SKM-1 treated with dmso at 0.1 percent for 144 hours (cell line): ENCODE results near the gene SCNN1A.

ENCODE experiments used
- DNase-seq: peaks from one replicate; lab custom pipeline; 2025; ENCODE audit not compliant: unreplicated experiment; lab: John Stamatoyannopoulos, UW

Gene SCNN1A

DNA sequence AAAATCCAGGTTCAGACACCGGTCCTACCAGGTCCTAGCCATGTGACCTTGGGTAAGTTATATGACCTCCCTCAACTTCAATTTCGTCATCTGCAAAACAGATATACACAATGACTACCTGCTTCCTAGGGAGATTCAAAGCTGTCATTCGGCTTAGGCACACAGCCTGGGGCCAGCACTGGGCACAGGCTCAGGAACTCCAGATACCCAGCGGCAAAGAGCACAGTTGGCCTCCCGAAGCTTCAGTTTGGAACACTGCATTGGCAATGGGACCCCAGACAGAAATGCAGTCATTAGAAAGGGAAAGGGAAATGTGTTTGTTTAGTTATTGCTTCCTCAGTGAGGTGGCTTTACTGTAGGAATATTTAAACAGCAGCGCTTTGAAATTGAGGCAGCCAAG is 53.5 kb downstream of the SCNN1A start:
- DNase-seq: no peak

DNA sequence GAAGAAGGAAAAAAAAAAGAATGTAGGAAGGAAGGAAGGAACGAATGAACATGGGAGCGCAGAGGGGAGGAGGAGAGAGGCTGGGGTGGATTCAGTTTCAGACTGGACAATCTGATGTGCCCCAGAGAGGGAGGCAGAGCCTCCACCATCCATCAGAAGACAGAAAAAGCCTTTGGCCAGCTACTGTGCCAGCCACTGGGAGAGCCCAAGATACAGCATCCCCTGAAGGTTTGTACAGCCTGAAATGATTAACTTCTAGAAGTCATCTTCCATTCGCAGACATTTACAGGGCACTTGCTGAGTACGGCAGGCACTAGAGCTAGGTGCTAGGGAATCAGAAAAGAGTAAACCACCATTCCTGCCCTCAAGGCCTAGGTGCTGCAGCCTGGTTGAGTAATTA is 55.9 kb downstream of the SCNN1A start:
- no peak for DNase-seq

DNA sequence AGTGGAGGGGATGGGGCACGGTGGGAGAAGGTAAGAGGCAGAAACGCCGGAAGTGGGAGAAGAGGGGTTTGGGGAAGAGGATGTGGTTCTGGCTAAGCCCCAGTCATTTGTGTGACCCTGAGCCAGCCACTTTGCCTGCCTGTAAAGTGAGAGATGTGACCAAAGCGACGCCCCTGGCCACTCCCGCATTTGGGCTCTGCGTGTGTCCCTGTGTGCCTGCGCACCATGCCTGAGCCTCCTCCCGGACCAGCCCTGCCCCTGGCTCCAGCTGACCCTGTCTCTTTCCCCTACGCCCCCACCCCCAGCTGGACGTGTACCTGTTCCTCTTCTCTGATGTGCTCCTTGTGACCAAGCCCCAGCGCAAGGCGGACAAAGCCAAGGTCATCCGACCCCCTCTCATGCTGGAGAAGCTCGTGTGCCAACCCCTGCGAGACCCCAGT is 56.9 kb downstream of the SCNN1A start:
- no peak for DNase-seq

DNA sequence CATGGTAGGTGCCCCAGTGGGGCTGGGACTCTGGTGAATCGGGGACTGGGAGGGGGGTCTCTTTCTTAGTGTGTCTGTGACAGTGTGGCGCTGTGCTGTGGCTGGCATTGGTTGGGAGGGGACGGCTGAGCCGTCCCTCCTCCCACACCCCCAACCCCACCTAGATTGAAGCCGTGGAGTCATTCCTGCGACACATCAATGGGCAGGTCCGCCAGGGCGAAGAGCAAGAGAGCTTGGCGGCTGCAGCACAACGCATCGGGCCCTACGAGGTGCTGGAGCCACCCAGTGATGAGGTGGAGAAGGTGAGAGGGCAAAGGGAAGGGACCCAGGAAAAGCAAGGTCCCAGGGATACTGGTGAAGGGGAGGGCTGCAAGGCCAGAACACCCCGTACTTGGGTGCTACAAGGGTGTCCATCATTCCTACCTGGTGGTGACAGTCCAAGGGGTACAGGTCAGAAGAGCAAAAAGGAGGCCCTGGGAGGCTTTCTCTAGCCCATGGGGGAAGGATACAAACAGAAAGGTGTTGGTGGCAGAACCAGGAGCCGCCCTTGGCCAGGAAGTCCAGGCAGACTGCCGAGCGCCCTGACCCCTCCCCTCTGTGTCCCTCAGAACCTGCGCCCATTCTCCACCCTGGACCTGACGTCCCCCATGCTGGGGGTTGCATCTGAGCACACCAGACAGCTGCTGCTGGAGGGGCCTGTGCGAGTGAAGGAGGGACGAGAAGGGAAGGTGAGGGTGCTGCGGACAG is 57.5 kb downstream of the SCNN1A start:
- no peak for DNase-seq

DNA sequence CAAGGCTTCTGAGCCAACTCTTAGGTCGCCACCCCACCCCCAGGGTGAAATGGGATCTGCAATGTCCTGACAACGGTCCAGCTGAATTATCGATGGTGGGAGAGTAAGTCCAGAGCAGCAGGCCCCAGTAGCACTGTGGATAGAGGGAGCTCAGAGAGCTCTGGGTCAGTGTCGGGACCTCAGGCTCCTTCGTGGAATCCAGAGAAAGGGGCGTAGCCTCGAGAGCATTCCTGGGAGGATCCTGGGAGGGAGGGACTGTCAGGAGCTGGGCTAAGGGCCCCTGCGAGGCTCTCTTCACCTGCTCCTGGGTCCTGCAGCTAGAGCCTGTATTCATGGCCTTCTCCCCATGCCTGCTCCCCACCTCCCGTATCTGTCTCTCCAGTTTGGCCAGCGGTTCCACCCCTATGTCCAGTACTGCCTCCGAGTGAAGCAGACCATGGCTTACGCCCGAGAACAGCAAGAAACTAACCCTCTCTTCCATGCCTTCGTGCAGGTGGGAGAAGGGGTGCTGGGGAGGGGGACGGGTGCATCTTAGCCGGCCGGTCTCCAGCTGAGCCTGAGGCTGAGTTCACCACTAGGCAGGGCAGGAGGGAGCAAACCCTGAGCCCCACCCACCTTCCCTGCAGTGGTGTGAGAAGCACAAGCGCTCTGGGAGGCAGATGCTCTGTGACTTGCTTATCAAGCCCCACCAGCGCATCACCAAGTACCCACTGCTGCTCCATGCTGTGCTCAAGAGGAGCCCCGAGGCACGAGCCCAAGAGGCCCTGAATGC is 58.3 kb downstream of the SCNN1A start:
- DNase-seq: no peak

DNA sequence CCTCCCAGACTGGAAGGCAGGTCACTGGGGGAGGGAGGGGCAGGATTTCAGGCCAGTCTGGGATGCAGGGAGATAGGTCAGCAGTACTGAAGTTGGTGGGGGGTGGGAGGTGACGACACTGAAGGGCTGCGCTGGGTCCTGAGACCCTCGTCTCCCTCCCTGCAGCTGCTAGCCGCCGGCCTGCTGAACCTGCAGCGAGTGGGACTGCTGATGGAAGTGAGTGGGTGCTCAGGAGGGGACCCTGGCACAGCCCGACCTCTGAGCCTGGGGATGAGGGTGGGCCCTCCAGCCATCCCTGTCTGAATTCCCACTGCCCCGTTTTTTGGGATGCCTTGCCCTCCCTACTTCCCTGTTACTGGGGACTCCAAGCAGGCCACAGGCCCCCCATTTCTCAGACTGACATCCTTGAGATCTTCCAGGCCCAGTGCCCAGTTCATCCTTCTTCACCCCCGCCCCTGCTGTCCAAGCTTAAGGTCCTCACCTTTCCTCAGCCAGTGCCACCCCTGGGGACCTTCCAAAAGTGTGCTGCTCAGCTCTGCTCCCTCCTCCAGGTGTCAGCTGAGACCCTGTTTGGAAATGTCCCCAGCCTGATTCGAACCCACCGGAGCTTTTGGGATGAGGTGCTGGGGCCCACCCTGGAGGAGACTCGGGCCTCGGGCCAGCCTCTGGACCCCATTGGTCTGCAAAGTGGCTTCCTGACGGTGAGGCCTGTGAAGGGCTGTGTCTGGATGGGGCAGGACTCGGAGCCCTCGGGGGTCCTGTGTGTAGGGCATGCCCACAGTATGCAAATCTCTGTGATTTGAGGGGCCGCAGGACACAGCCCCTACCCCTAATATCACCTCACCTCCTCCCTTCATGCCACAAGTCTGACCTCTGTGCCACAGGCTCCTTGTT is 59.4 kb downstream of the SCNN1A start:
- DNase-seq: no peak

DNA sequence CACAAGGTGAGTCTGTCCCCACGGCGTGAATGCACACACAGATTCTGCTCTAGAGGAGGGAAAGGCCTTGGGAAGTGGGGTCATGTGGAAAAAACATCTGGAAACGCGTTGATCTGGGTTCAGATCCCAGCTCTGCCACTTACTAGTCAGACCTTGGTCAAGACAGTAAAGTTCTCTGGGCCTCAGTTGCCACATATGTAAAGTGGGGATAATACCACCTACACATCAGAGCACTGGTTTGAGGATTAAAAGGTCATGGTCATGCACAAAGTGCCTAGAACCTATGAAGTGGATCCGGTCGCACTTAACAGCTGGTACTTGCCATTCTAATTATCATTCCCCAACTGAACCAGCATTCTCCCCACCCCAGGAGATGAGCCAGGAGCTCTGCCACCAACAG is 60.2 kb downstream of the SCNN1A start:
- no peak for DNase-seq

DNA sequence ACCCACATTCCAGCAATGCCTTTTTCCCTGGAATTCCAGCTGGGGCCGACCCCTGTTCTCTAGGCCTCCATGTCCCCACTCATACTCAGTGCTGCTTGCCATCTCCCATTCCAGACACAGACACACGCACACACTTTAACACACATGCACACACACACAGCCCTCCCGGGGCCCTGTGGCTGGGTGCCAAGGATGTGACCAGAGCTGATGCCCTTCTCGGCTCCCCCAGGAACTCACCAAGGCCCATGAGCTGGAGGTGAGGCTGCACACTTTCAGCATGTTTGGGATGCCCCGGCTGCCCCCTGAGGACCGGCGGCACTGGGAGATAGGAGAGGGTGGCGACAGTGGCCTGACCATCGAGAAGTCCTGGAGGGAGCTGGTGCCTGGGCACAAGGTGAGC is 60.6 kb downstream of the SCNN1A start:
- DNase-seq: no peak

DNA sequence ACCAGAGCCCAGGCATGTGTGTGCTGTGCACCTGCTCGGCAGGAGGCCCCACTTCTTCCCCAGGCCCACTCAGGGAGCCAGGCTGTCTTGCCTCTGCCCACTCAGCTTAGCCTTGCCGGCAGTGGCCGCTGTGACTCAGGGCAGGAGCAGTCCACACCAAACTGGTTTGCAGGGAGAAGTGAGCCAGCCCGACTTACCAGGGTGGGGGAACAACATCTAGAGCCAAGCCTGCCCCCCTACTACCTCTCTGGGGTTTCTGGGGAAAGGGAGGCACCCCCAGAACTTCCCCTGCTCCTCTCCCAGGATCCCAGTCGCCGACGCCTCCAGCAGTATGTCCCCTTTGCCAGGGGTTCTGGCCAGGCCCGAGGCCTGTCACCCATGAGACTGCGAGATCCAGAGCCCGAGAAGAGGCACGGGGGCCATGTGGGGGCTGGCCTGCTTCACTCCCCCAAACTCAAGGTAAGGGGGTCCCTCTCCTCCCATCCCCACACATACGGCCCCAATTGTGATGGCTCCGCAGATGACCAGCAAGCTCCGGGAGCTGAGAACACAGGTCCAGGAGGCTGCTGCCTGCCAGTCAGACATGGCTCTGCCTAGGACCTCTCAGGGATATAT is 61.9 kb downstream of the SCNN1A start:
- no peak for DNase-seq

DNA sequence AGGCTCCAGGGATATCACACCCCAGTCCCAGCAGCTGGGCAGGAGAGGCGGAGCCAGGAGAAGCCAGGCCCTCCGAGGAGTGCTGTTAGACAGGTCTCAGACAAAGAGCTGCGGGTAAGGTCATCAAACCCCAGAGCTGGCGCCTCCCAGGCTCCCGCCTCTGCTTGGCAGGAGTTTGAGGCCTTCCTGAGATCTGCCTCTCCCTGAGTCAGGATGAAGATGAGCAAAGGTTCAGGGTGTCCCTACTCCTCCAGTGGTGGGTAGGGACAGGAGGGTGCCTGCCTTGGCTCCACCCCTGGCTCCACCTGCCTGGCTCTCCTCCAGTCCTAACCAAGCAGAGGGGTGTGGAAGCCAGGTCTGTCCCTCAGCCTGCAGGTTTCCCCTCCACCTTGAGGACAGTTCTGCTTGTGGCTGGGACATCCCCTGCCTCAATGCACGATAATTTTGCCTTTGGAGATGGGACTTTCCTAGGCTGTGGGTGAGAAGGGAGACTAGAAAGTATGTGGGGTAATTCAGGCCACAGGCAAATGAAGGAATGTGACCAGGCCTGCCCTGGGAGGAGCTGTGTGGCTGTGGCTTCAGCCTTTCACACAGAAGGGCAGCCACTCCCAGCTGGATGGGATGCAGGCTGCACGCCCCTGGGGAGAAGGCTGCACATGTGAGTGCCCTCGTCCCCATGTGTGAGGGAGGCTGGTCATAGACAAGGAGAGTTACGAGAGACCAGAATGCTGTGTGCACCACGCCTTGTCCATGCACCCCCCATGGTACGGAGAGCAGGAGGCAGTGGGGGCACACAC is 62.6 kb downstream of the SCNN1A start:
- DNase-seq: no peak

DNA sequence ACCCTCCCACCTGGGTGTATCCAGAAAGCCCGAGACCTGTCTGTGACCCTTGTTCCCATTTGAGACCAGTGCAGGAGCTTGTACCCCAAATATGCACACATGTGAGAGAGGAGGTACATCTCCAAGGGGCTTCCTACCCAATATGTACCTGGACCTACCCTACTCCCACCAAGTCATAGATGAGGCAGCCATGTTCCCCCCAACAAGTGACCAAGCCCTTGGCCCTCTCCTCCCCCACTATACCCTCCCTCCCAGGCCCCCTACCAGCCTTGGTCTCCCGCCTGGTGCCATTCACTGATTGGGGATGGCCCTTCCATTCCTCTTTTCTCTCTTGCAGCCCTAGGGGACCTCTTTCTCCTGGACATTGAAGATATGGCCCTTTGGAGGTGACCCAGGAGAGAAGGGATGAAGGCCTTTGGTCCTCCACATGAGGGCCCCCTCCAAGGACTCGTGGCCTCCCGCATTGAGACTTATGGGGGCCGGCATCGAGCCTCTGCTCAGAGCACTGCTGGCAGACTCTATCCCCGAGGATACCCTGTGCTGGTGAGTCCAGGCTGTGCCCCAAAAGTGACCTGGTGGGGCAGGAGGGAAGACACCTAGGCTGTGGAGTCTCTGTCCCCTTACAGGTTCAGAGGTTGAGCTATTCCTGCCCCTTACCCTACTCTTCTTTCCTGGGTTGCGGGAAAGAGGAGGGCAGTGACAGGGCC is 63.4 kb downstream of the SCNN1A start:
- DNase-seq: no peak

DNA sequence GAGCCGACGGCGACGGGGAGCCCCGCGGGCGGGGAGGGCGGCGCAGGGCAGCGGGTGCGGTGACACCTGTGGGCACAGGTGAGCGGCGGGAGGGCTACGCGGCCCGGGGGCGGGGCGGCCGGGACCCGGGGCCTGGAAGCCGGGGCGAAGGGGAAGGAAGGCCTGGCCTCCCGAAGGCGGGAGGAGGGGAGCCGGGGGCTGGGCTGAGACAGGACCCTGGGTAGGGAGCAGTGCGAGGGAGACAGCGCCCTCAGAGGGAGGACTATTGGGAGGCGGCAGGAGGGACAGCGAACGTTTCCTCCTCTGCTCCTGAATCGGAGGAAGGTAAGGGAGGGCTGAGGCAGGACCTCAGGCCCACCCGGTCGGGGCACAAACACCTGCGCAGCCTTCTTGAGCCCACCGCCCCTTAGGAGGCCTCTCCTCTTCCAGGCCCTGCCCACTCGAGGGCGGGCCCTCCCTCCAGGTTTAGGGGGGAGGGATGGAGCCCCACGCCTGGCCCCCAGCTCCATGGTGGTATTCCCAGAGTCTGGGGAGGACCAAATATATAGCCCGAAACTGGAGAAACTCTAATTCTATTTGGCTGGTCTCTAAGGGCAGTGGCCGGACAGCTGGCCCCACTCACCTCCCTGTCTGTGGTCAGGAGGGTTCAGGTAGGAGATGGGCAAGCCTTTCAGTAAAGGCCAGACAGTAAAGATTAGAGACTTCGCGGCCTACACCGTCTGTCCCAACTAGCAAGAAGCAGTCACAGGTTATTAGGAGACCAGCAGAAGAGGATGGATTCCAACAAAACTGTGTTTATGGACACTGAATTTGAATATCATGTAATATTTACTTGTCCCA is 64.4 kb downstream of the SCNN1A start:
- DNase-seq: no peak

DNA sequence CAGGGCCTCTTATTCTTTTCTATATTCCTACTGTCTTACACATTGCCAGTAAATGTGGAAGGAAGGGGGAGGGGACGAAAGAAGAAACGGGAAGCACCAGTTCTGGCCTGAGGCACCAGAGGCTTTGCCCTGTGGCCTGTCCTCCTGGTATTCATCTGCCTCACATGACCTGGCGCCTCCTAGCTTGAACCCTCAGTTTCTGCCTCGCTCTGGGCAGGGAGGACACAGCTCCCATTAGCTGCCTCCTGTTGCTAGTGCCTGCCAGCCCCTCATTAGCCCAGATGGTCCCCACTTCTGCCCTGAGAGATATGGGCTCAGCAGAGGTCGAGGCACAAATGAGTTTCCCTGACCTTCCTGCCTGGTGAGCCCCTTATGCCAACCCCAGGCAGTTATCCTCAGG is 67.8 kb downstream of the SCNN1A start:
- peak; percentile 48 for DNase-seq

DNA sequence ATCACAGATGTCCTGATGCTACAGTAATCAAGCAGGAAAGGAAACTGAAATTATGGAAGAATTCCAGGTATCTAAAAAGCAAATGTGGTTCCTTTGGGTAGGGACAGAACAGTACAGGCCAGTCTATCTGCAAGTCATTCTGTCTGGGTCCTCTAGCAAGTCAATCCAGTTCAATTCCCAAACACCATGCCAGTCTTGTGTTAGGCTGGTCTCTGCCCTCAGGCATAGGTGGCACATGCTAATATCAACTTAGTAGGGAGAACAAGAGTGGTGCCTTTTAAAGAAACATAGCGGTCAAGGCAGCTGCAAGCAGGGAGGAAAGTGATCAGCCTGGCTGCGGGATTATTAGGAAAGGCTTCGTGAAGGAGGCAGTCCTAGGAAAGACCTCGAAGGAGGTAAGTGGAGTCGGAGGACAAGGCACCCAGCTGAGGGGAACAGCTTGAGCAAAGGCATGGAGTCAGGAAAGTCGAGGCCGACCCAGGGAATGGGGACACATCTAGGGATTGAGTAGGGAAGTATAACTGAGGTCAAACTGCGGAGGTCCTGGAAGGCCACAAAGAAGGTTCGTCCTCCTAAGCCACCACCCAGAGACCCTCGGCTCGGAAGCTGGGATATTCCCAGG is 68.7 kb downstream of the SCNN1A start:
- DNase-seq: no peak

DNA sequence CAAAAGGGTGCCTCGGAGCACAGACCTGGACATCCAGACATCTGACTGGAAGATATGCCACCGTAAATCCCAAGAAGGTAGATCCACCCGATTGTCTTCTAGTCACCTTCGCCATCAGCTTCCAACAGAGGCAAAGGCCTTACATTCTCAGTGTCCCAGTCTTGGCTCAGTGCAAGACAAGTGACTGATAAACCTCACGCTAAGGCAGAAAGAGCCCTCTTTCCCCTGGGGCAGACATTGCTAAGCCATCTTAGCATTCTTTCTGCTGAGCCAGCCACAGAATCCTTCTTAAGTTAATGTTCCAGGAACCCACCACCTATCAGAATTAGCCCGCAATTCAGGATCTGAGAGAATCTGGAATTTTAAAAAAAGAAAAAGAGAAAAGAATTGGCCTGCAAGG is 69.2 kb downstream of the SCNN1A start:
- DNase-seq: no peak

DNA sequence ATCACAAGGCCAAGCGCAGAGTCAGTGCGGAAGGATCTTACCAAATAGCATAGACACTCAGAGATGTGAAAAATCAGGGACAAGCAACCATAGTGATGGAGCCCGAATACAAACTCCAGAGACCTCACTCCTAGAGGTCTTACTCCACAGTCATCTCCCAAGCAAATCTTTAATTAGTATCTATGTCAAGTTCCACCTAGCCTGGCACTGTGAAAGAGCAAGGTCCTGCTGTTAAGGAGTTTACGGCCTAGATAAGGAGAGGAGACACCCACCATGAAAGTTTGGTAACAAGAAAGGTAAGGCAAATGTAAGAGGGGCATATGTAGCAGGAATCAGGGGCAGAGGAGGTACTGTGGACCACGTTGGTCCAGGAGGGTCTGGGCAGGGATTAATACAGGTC is 72.3 kb downstream of the SCNN1A start:
- no peak for DNase-seq

DNA sequence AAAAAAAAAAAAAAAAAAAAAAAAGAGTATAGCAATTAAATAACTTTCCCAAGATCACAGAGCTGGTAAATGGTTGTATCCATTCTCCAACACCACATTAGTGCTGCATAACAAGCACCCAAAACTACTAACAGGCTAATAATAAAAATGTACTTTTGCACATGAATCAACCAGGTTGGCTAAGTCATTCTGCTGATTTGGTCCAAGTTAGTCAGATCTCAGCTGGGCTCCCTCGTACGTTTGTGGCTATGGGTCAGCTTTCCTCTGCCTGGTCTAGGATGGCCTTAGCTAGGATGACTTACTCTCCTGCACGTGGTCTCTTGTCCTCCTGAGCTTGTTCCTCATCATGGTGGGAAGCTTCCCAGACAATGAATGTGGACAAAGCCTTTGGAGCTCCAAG is 72.7 kb downstream of the SCNN1A start:
- DNase-seq: no peak

DNA sequence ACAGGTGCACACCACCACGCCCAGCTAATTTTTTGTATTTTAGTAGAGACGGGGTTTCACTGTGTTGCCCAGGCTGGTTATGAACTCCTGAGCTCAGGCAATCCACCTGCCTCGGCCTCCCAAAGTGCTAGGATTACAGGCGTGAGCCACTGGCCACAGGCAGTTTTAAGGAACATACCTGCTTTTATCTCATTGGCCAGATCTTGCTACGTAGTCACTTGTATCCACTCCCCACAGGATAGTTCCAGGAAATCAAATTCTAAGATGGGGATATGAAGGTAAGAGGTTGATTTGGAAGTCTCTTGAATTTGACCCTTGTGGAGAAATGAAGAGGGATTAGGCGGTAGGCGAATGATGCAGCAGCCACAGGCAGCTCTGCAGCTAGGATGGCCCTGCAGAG is 73.6 kb downstream of the SCNN1A start:
- no peak for DNase-seq
